Natural killer cell (primary cell): ENCODE data around the gene KIAA1614. TPM values are rescaled to one million over a fixed set of nuclear protein-coding genes. Genes with fewer than 3 reads are reported as not detected.

Experiments
- ATAC-seq, 3 donors: fragments of 150-1000 bp in 2 of 3; fragments of 200-7000 bp in 1 of 3; cut with Tn5 transposase; 1 replicate in 1 of 3; 2 replicates in 2 of 3; pipeline ENCODE4 v1.10.0; 2021; ENCODE audit warnings: mild to moderate bottlenecking in 2 of 3, moderate library complexity in 2 of 3
- DNase-seq, 2 donors: peaks; one replicate each; pipeline versions ENCODE4 v3.0.0 to v3.0.0-alpha.2; 2013 to 2021; ENCODE audit warnings: mixed read lengths in 1 of 2
- H3K27ac ChIP-seq: one replicate; pipeline ENCODE4 v1.5.1; 2013; ENCODE audit warnings: mild to moderate bottlenecking, low read length
- H3K27me3 ChIP-seq: one replicate; pipeline ENCODE4 v1.6.1; 2013; ENCODE audit warnings: low read length; ENCODE audit not compliant: control insufficient read depth, insufficient read depth
- H3K36me3 ChIP-seq: one replicate; pipeline ENCODE4 v1.6.1; 2013; ENCODE audit warnings: low read length; ENCODE audit not compliant: control insufficient read depth, insufficient read depth
- H3K4me1 ChIP-seq: one replicate; pipeline ENCODE4 v1.6.1; 2013; ENCODE audit warnings: low read length; ENCODE audit not compliant: control insufficient read depth, insufficient read depth
- H3K4me3 ChIP-seq: one replicate; pipeline ENCODE4 v1.5.1; 2013; ENCODE audit warnings: low read length
- H3K9me3 ChIP-seq: one replicate; pipeline ENCODE4 v1.6.1; 2013; ENCODE audit warnings: low read length; ENCODE audit not compliant: control insufficient read depth, insufficient read depth
- H3K27ac Mint-ChIP-seq, 2 donors: one replicate each; pipeline ENCODE4 v1.8.0; 2022; ENCODE audit warnings: mild to moderate bottlenecking in 2 of 2, mixed read lengths in 2 of 2, moderate library complexity in 1 of 2
- H3K27me3 Mint-ChIP-seq, 2 donors: one replicate each; pipeline ENCODE4 v1.8.0; 2022; ENCODE audit warnings: low read depth in 2 of 2, mixed read lengths in 2 of 2
- H3K36me3 Mint-ChIP-seq: one replicate; pipeline ENCODE4 v1.8.0; 2022; ENCODE audit warnings: mixed read lengths
- H3K4me1 Mint-ChIP-seq, 2 donors: one replicate each; pipeline ENCODE4 v1.8.0; 2022; ENCODE audit warnings: mixed read lengths in 2 of 2
- H3K4me3 Mint-ChIP-seq: one replicate; pipeline ENCODE4 v1.8.0; 2022; ENCODE audit warnings: mild to moderate bottlenecking, moderate library complexity, mixed read lengths
- H3K9me3 Mint-ChIP-seq, 2 donors: one replicate each; pipeline ENCODE4 v1.8.0; 2022; ENCODE audit warnings: mixed read lengths in 2 of 2
- WGBS: methylation state at CpG from one replicate; pipeline ENCODE4 v1.1.7; 2013; ENCODE audit warnings: missing lambda C conversion rate; ENCODE audit not compliant: insufficient coverage; 5-methylcytosine and 5-hydroxymethylcytosine counted together
- intact Hi-C: fragments of 100-400 bp; cut with micrococcal nuclease; formaldehyde crosslinking; loops from one replicate; pipeline ENCODE4 v1.14.2; 2022
- total RNA-seq, 4 donors: library from RNA; stranded (reverse); fragments of 120-200 nt in 1 of 4; gene quantifications; one replicate each; pipeline versions ENCODE4 v1.2.3 to v1.2.4, GENCODE V29; 2013 to 2022
- TF ChIP-seq, protein P1 (sequence below): fragments of 200-600 bp; IDR thresholded peaks from one replicate; pipeline ENCODE4 v1.8.0; 2022; ENCODE audit warnings: antibody characterized with exemption

KIAA1614 gene
- total RNA-seq, 3 donors from 2014 or later (not counting 1 experiment from before 2014, with no cell fraction given): 0.09 to 0.80 (median 0.40) TPM

DNA sequence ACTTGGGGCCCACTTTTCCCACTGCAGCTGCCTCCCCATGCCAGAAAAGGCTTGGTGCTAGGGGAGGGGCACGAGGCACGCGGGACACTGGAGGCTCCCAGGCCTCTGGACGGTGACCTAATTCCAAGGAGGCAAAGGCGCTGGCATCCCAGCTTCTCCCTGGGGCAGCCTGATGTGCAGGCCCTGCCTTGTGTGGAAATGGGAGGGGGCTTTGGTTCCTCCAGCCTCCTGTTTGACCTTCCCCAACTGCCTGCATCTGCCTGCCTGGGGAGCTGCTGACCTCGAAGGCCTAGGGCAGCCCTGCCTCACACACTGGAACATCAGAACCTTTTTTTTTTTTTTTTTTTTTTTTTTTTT lies 39.9 kb downstream of the KIAA1614 start:
- no peak for DNase-seq

DNA sequence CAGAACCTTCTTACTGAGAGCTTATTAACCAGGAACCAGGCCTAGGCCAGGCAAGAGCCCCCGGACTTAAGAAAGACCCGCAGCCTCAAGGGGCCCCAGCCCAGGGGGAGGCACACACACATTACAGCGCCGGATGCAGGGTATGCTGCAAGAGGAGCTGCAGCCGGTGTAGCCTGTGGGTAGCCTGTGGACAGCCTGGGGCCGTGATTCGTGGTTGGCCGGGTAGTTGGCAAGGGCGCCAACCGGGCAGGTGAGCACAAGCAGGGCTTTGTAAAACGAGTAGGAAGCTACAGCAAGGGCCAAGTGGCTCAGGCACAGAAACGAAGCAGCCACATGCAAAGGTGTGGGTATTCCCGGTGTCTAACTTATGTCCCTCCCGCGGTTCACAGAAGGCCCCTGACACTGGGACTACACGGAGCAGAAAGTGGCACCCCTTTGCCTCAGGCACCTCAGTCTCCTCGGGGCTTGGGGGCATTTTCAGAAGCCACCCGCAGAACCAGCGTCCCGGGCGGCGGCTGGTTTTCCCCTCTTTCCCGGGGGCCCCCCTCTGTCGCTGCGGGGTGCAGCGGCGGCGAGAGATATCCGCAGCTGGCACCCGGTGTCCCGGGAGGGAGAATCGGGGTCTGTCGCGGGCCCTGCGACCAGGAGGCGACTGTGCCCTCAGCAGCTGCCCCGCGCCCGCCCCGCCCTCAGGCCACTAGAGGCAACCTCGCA lies 40.8 kb downstream of the KIAA1614 start:
- Histone ChIP-seq H3K27me3 (no peaks in the 10 kb centered on the region), H3K27ac (no peak overlapping the region), H3K4me3 (peak overlapping the region; percentile 39), H3K9me3 (no peaks in the 10 kb centered on the region), H3K4me1 (peaks cover 15% of the 10 kb centered on the region), H3K36me3 (no peaks in the 10 kb centered on the region)
- H3K9me3 Mint-ChIP-seq: no peaks in the 10 kb centered on the region
- TF ChIP-seq, protein P1, sequence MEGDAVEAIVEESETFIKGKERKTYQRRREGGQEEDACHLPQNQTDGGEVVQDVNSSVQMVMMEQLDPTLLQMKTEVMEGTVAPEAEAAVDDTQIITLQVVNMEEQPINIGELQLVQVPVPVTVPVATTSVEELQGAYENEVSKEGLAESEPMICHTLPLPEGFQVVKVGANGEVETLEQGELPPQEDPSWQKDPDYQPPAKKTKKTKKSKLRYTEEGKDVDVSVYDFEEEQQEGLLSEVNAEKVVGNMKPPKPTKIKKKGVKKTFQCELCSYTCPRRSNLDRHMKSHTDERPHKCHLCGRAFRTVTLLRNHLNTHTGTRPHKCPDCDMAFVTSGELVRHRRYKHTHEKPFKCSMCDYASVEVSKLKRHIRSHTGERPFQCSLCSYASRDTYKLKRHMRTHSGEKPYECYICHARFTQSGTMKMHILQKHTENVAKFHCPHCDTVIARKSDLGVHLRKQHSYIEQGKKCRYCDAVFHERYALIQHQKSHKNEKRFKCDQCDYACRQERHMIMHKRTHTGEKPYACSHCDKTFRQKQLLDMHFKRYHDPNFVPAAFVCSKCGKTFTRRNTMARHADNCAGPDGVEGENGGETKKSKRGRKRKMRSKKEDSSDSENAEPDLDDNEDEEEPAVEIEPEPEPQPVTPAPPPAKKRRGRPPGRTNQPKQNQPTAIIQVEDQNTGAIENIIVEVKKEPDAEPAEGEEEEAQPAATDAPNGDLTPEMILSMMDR: no peak
- H3K4me3 Mint-ChIP-seq: peak overlapping the region; percentile 87
- ATAC-seq: peak; percentile 6 to 23 (median 7)
- WGBS: 14% methylated on average over 41 of the region's 41 CpGs
- no peaks in the 10 kb centered on the region for H3K36me3 Mint-ChIP-seq
- H3K4me1 Mint-ChIP-seq: peaks cover 5 to 11% of the 10 kb centered on the region in 2 donors
- H3K27me3 Mint-ChIP-seq: no peaks in the 10 kb centered on the region
- DNase-seq: peak in 1 of 2 donors; percentile 35
- intact Hi-C loops: loop anchor here (10.0 kb wide), 1 partner anchor 191 kb away; no protein-coding TSS in a partner anchor
- peak overlapping the region in 1 of 2 donors; percentile 31 for H3K27ac Mint-ChIP-seq

More for the DNA sequence above, 39.9 kb downstream of the KIAA1614 start:
- Mint-ChIP-seq H3K4me3 (no peak overlapping the region), H3K4me1 (peaks cover 5 to 11% of the 10 kb centered on the region in 2 donors), H3K27ac (no peak overlapping the region), H3K36me3 (no peaks in the 10 kb centered on the region), H3K27me3 (no peaks in the 10 kb centered on the region), H3K9me3 (no peaks in the 10 kb centered on the region)
- 98% methylated on average over 6 of the region's 6 CpGs for WGBS
- no peaks in the 10 kb centered on the region for H3K27me3 ChIP-seq
- H3K4me3 ChIP-seq: no peak overlapping the region
- no peaks in the 10 kb centered on the region for H3K36me3 ChIP-seq
- H3K9me3 ChIP-seq: no peaks in the 10 kb centered on the region
- TF ChIP-seq, protein P1: no peak
- H3K4me1 ChIP-seq: peaks cover 15% of the 10 kb centered on the region
- H3K27ac ChIP-seq: no peak overlapping the region
- ATAC-seq: no peak
- intact Hi-C loops: loop anchor here (10.0 kb wide), 1 partner anchor 192 kb away; no protein-coding TSS in a partner anchor

DNA sequence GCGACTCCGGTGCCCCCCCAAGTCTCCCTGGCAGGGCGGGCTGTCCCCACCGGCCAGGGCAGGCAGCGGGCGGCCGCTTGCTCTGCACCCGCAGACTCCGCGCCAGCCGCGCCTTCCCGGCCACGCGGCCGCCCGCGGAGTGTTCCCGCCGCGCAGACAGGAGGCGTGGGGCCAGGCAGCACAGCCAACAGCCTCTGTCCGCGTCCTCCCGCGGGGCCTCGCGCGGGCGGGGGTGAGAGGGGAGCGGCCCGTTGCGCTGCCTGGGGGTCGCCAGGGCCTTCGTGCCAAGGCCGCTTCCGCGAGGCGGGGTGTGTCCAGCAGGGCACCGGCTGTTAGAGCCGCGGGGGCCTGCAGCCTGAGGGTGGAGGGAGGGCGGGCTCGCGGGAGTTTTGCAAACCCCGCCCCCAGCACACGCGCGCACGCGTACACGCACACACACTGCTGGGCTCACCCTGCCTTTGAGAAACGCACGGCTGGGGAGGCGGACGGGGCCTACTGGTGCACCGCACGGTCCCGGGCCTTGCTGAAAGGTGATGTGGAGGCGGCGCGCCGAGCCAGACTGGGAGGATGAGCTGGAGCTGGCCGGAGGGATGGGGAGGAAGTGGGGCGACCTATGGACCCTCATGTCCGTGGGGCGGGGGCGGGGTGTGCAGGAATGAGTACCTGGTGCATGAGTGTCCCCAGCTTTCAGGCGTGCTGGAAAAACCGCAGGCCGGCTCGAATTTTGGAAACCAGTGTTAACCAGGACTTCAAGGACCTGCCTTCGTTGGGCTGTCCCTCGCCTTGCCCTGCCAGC lies 41.5 kb downstream of the KIAA1614 start:
- Histone ChIP-seq H3K27ac (no peak overlapping the region), H3K9me3 (no peaks in the 10 kb centered on the region), H3K4me1 (peaks cover 15% of the 10 kb centered on the region), H3K4me3 (peak overlapping the region; percentile 39), H3K36me3 (no peaks in the 10 kb centered on the region), H3K27me3 (no peaks in the 10 kb centered on the region)
- intact Hi-C loops: loop anchor here (10.0 kb wide), 1 partner anchor 191 kb away; no protein-coding TSS in a partner anchor
- Mint-ChIP-seq H3K4me1 (peaks cover 5 to 11% of the 10 kb centered on the region in 2 donors), H3K9me3 (no peaks in the 10 kb centered on the region), H3K27me3 (no peaks in the 10 kb centered on the region), H3K4me3 (peak overlapping the region; percentile 70), H3K27ac (peak overlapping the region in 1 of 2 donors; percentile 49), H3K36me3 (no peaks in the 10 kb centered on the region)
- DNase-seq (peak; percentile 58 to 85), ATAC-seq (peak; percentile 84 to 93 (median 89))
- 20% methylated on average over 74 of the region's 74 CpGs for WGBS
- TF ChIP-seq, protein P1: no peak
